ENCODE measurements around the gene HLTF. TPM values are rescaled to one million over a fixed set of nuclear protein-coding genes. Genes with fewer than 3 reads are reported as not detected.

HLTF gene
- 10 to 100 TPM; 17.9 to 18.5 TPM for total RNA-seq

GRCh38 chr3:149086232-149086988, at the start of gene HLTF:
TSS of gene HLTF (minus strand) at chr3:149086533. CDS start at chr3:149086336, 197 bp downstream.

GRCh38 chr3:149129326-149130205, 43.2 kb upstream of the HLTF start, which contains the start of gene HPS3:
TSS of gene HPS3 (plus strand) at chr3:149129638. CDS start at chr3:149129724, 86 bp downstream.

GRCh38 chr3:148991219-148992026, 94.9 kb downstream of the HLTF start, which contains the start of gene GYG1:
TSS of gene GYG1 (plus strand) at chr3:148991540. CDS start at chr3:148991641, 101 bp downstream.

Other genes with a start within 250 kb of the HLTF start
- not detected for gene CPA3, start 221.2 kb downstream of the HLTF start, total RNA-seq
- gene GYG1, start 95.0 kb downstream of the HLTF start, total RNA-seq = 10 to 100 TPM; 23.4 to 25.2 TPM
- 10 to 100 TPM; 21.4 to 22.5 TPM for gene HPS3, start 43.1 kb upstream of the HLTF start, total RNA-seq
- gene CP, start 135.3 kb upstream of the HLTF start, total RNA-seq = not detected
- gene TM4SF18, start 247.1 kb upstream of the HLTF start, total RNA-seq = not detected